ENCODE data around the gene VAT1L.
"Not testable (repeated sequence)": the region's sequence is repeated elsewhere in the genome, so short reads cannot be mapped to it uniquely, and the experiment has no call there.

The VAT1L gene

DNA sequence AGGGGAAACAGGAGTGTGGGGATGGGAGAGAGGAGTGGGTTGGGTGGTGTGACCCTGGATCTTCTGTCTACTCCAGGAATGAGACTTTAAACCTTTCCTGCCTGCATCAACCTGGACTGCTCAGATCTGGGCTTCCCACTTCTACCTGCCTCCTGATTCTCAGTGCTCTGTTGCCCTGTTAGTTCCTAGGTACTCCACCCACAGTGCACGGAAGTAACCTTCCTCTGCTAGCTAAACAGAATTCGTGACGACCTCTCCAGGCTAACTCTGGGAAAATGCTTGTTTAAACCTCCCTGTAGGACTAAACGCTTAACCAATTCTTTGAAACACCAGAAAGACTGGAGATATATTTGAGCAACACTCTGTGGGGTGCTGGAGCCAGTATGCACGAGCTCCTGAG, 150.5 kb downstream of the VAT1L start:
- Histone ChIP-seq H3K36me3 (ENCODE audit: control insufficient read depth in 4 of 4, insufficient read depth in 4 of 4, low read length in 3 of 4) (no peaks in the 10 kb centered on the region), H3K27ac (ENCODE audit: insufficient read depth in 1 of 2, low read depth in 1 of 2, low read length in 2 of 2, poor library complexity in 1 of 2, severe bottlenecking in 2 of 2) (no peak overlapping the region), H3K4me3 (ENCODE audit: control insufficient read depth in 1 of 7, extremely low read depth in 1 of 7, insufficient read depth in 4 of 7, low read depth in 2 of 7, low read length in 6 of 7) (no peak overlapping the region), H3K4me1 (ENCODE audit: control extremely low read depth in 1 of 4, control insufficient read depth in 4 of 4, insufficient read depth in 4 of 4, low read length in 3 of 4) (peaks cover 0 to 12% (median 4%) of the 10 kb centered on the region in 4 experiments), H3K27me3 (replicated peaks in 2 of 5; ENCODE audit: control insufficient read depth in 4 of 5, insufficient read depth in 5 of 5, low read length in 4 of 5) (no peaks in the 10 kb centered on the region), H3K9me3 (ENCODE audit: control extremely low read depth in 1 of 5, control insufficient read depth in 4 of 5, insufficient read depth in 2 of 5, low read depth in 1 of 5, low read length in 4 of 5) (peaks cover 0 to 4% (median 0%) of the 10 kb centered on the region in 5 experiments)
- no peak for DNase-seq
- ChIA-PET CTCF (no interaction called here), POLR2A (no interaction called here)
- WGBS (ENCODE audit: insufficient coverage) = 96% methylated on average over 4 of the region's 5 CpGs

GRCh38 chr16:77939968-77940367, 151.6 kb downstream of the VAT1L start:
- peaks cover 0 to 12% (median 4%) of the 10 kb centered on the region in 4 experiments for H3K4me1 ChIP-seq (ENCODE audit: control extremely low read depth in 1 of 4, control insufficient read depth in 4 of 4, insufficient read depth in 4 of 4, low read length in 3 of 4)
- no peaks in the 10 kb centered on the region for H3K36me3 ChIP-seq (ENCODE audit: control insufficient read depth in 4 of 4, insufficient read depth in 4 of 4, low read length in 3 of 4)
- ChIA-PET POLR2A (no interaction called here), CTCF (no interaction called here)
- no peak overlapping the region for H3K27ac ChIP-seq (ENCODE audit: insufficient read depth in 1 of 2, low read depth in 1 of 2, low read length in 2 of 2, poor library complexity in 1 of 2, severe bottlenecking in 2 of 2)
- H3K9me3 ChIP-seq (ENCODE audit: control extremely low read depth in 1 of 5, control insufficient read depth in 4 of 5, insufficient read depth in 2 of 5, low read depth in 1 of 5, low read length in 4 of 5) = peaks cover 0 to 4% (median 0%) of the 10 kb centered on the region in 5 experiments
- H3K4me3 ChIP-seq (ENCODE audit: control insufficient read depth in 1 of 7, extremely low read depth in 1 of 7, insufficient read depth in 4 of 7, low read depth in 2 of 7, low read length in 6 of 7) = no peak overlapping the region
- DNase-seq = no peak
- WGBS (ENCODE audit: insufficient coverage) = 100% methylated on average over 1 of the region's 1 CpG
- no peaks in the 10 kb centered on the region for H3K27me3 ChIP-seq (replicated peaks in 2 of 5; ENCODE audit: control insufficient read depth in 4 of 5, insufficient read depth in 5 of 5, low read length in 4 of 5)

DNA sequence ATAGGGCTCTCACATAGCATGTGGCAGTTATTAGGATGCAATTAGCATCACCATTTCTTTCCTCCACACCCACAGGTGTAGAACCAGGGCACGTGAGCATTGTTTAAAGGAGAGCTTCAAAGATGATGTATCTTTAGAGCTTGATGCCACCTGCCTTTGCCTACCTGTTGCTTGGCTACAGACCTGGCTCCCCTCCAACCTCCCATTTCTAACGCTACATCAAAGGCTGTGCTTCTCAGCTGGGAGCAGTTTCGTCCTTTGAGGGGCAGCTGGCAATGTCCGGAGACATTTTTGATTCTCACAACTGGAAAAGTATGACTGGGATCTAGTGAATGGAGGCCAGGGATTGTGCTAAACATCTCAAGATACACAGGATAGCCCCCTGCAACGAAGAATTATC, 155.4 kb downstream of the VAT1L start:
- H3K4me3 ChIP-seq (ENCODE audit: control insufficient read depth in 1 of 7, extremely low read depth in 1 of 7, insufficient read depth in 4 of 7, low read depth in 2 of 7, low read length in 6 of 7) = no peak overlapping the region
- no peaks in the 10 kb centered on the region for H3K36me3 ChIP-seq (ENCODE audit: control insufficient read depth in 4 of 4, insufficient read depth in 4 of 4, low read length in 3 of 4)
- H3K27me3 ChIP-seq (replicated peaks in 2 of 5; ENCODE audit: control insufficient read depth in 4 of 5, insufficient read depth in 5 of 5, low read length in 4 of 5) = peaks cover 0 to 1% (median 0%) of the 10 kb centered on the region in 5 experiments
- H3K27ac ChIP-seq (ENCODE audit: insufficient read depth in 1 of 2, low read depth in 1 of 2, low read length in 2 of 2, poor library complexity in 1 of 2, severe bottlenecking in 2 of 2) = no peak overlapping the region
- 84% methylated on average over 5 of the region's 5 CpGs for WGBS (ENCODE audit: insufficient coverage)
- H3K4me1 ChIP-seq (ENCODE audit: control extremely low read depth in 1 of 4, control insufficient read depth in 4 of 4, insufficient read depth in 4 of 4, low read length in 3 of 4) = no peaks in the 10 kb centered on the region
- peaks cover 0 to 3% (median 0%) of the 10 kb centered on the region in 5 experiments for H3K9me3 ChIP-seq (ENCODE audit: control extremely low read depth in 1 of 5, control insufficient read depth in 4 of 5, insufficient read depth in 2 of 5, low read depth in 1 of 5, low read length in 4 of 5)
- DNase-seq = no peak
- POLR2A ChIA-PET = no interaction called here
- CTCF ChIA-PET = interaction anchor here (1.8 kb wide), 1 partner anchor 13 kb away, joined by 4 read pairs; no protein-coding TSS in a partner anchor

- no peaks in the 10 kb centered on the region for H3K36me3 ChIP-seq (ENCODE audit: control insufficient read depth in 4 of 4, insufficient read depth in 4 of 4, low read length in 3 of 4)
- peaks cover 0 to 2% (median 0%) of the 10 kb centered on the region in 5 experiments for H3K9me3 ChIP-seq (ENCODE audit: control extremely low read depth in 1 of 5, control insufficient read depth in 4 of 5, insufficient read depth in 2 of 5, low read depth in 1 of 5, low read length in 4 of 5)
- no peak overlapping the region for H3K4me3 ChIP-seq (ENCODE audit: control insufficient read depth in 1 of 7, extremely low read depth in 1 of 7, insufficient read depth in 4 of 7, low read depth in 2 of 7, low read length in 6 of 7)
- POLR2A ChIA-PET = no interaction called here
- no CpG with 5 or more reads among the region's 2 CpGs for WGBS (ENCODE audit: insufficient coverage)
- DNase-seq = no peak
- peaks cover 0 to 1% (median 0%) of the 10 kb centered on the region in 5 experiments for H3K27me3 ChIP-seq (replicated peaks in 2 of 5; ENCODE audit: control insufficient read depth in 4 of 5, insufficient read depth in 5 of 5, low read length in 4 of 5)
- no peak overlapping the region for H3K27ac ChIP-seq (ENCODE audit: insufficient read depth in 1 of 2, low read depth in 1 of 2, low read length in 2 of 2, poor library complexity in 1 of 2, severe bottlenecking in 2 of 2)
- H3K4me1 ChIP-seq (ENCODE audit: control extremely low read depth in 1 of 4, control insufficient read depth in 4 of 4, insufficient read depth in 4 of 4, low read length in 3 of 4) = no peaks in the 10 kb centered on the region
- CTCF ChIA-PET = interaction anchor here (1.8 kb wide), 1 partner anchor 12 kb away, joined by 4 read pairs; no protein-coding TSS in a partner anchor
These were observed 156.3 kb downstream of the VAT1L start for GRCh38 chr16:77944631-77945030.

GRCh38 chr16:77945126-77945525, 156.8 kb downstream of the VAT1L start:
- CTCF ChIA-PET = interaction anchor here (1.8 kb wide), 1 partner anchor 12 kb away, joined by 4 read pairs; no protein-coding TSS in a partner anchor
- H3K27me3 ChIP-seq (replicated peaks in 2 of 5; ENCODE audit: control insufficient read depth in 4 of 5, insufficient read depth in 5 of 5, low read length in 4 of 5) = peaks cover 0 to 1% (median 0%) of the 10 kb centered on the region in 5 experiments
- POLR2A ChIA-PET = no interaction called here
- no peaks in the 10 kb centered on the region for H3K4me1 ChIP-seq (ENCODE audit: control extremely low read depth in 1 of 4, control insufficient read depth in 4 of 4, insufficient read depth in 4 of 4, low read length in 3 of 4)
- DNase-seq = no peak
- H3K9me3 ChIP-seq (ENCODE audit: control extremely low read depth in 1 of 5, control insufficient read depth in 4 of 5, insufficient read depth in 2 of 5, low read depth in 1 of 5, low read length in 4 of 5) = peaks cover 0 to 2% (median 0%) of the 10 kb centered on the region in 5 experiments
- no CpG with 5 or more reads among the region's 4 CpGs for WGBS (ENCODE audit: insufficient coverage)
- no peak overlapping the region for H3K4me3 ChIP-seq (ENCODE audit: control insufficient read depth in 1 of 7, extremely low read depth in 1 of 7, insufficient read depth in 4 of 7, low read depth in 2 of 7, low read length in 6 of 7)
- H3K27ac ChIP-seq (ENCODE audit: insufficient read depth in 1 of 2, low read depth in 1 of 2, low read length in 2 of 2, poor library complexity in 1 of 2, severe bottlenecking in 2 of 2) = no peak overlapping the region
- H3K36me3 ChIP-seq (ENCODE audit: control insufficient read depth in 4 of 4, insufficient read depth in 4 of 4, low read length in 3 of 4) = no peaks in the 10 kb centered on the region

- WGBS (ENCODE audit: insufficient coverage) = 75% methylated on average over 1 of the region's 4 CpGs
These were observed 158.5 kb downstream of the VAT1L start for GRCh38 chr16:77946823-77947222.

DNA sequence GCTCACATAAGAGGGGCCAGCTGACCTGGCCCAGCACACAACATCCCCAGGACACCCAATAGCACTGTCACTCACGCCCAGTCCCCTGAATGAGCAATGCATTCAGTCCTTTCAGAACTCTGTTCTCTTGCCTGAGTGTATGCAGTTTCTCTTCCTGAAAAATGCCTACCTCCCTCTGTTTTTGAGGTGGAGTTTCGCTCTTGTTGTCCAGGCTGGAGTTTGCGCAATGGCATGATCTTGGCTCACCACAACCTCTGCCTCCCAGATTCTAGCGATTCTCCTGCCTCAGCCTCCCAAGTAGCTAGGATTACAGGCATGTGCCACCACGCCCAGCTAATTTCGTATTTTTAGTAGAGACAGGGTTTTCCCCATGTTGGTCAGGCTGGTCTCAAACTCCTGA, 159.2 kb downstream of the VAT1L start:
- H3K4me3 ChIP-seq (ENCODE audit: control insufficient read depth in 1 of 7, extremely low read depth in 1 of 7, insufficient read depth in 4 of 7, low read depth in 2 of 7, low read length in 6 of 7); H3K27me3 ChIP-seq (replicated peaks in 2 of 5; ENCODE audit: control insufficient read depth in 4 of 5, insufficient read depth in 5 of 5, low read length in 4 of 5); DNase-seq; H3K9me3 ChIP-seq (ENCODE audit: control extremely low read depth in 1 of 5, control insufficient read depth in 4 of 5, insufficient read depth in 2 of 5, low read depth in 1 of 5, low read length in 4 of 5); H3K36me3 ChIP-seq (ENCODE audit: control insufficient read depth in 4 of 4, insufficient read depth in 4 of 4, low read length in 3 of 4); H3K27ac ChIP-seq (ENCODE audit: insufficient read depth in 1 of 2, low read depth in 1 of 2, low read length in 2 of 2, poor library complexity in 1 of 2, severe bottlenecking in 2 of 2); POLR2A ChIA-PET; H3K4me1 ChIP-seq (ENCODE audit: control extremely low read depth in 1 of 4, control insufficient read depth in 4 of 4, insufficient read depth in 4 of 4, low read length in 3 of 4): not testable (repeated sequence)
- 100% methylated on average over 6 of the region's 6 CpGs for WGBS (ENCODE audit: insufficient coverage)
- CTCF ChIA-PET = interaction anchor here (0.8 to 1.7 kb wide), 2 partner anchors 25 to 34 kb away, joined by 3 to 4 read pairs; no protein-coding TSS in a partner anchor

More at GRCh38 chr16:77946823-77947222, 158.5 kb downstream of the VAT1L start:
- Histone ChIP-seq H3K4me3 (ENCODE audit: control insufficient read depth in 1 of 7, extremely low read depth in 1 of 7, insufficient read depth in 4 of 7, low read depth in 2 of 7, low read length in 6 of 7) (no peak overlapping the region), H3K27me3 (replicated peaks in 2 of 5; ENCODE audit: control insufficient read depth in 4 of 5, insufficient read depth in 5 of 5, low read length in 4 of 5) (peaks cover 0 to 1% (median 0%) of the 10 kb centered on the region in 5 experiments), H3K4me1 (ENCODE audit: control extremely low read depth in 1 of 4, control insufficient read depth in 4 of 4, insufficient read depth in 4 of 4, low read length in 3 of 4) (no peaks in the 10 kb centered on the region), H3K9me3 (ENCODE audit: control extremely low read depth in 1 of 5, control insufficient read depth in 4 of 5, insufficient read depth in 2 of 5, low read depth in 1 of 5, low read length in 4 of 5) (peaks cover 0 to 2% (median 0%) of the 10 kb centered on the region in 5 experiments), H3K27ac (ENCODE audit: insufficient read depth in 1 of 2, low read depth in 1 of 2, low read length in 2 of 2, poor library complexity in 1 of 2, severe bottlenecking in 2 of 2) (no peak overlapping the region), H3K36me3 (ENCODE audit: control insufficient read depth in 4 of 4, insufficient read depth in 4 of 4, low read length in 3 of 4) (no peaks in the 10 kb centered on the region)
- CTCF ChIA-PET = interaction anchor here (1.6 kb wide), 1 partner anchor 22 kb away, joined by 3 read pairs; no protein-coding TSS in a partner anchor
- no peak for DNase-seq
- POLR2A ChIA-PET = no interaction called here
